ENCODE results near the gene TMEM163. TPM values are rescaled to one million over a fixed set of nuclear protein-coding genes. Genes with fewer than 3 reads are reported as not detected.

The TMEM163 gene
- total RNA-seq (2022; extraction: Qiagen RNA extraction) = 0.06 to 0.22 TPM (median 0.16 TPM) in 5 replicates

DNA sequence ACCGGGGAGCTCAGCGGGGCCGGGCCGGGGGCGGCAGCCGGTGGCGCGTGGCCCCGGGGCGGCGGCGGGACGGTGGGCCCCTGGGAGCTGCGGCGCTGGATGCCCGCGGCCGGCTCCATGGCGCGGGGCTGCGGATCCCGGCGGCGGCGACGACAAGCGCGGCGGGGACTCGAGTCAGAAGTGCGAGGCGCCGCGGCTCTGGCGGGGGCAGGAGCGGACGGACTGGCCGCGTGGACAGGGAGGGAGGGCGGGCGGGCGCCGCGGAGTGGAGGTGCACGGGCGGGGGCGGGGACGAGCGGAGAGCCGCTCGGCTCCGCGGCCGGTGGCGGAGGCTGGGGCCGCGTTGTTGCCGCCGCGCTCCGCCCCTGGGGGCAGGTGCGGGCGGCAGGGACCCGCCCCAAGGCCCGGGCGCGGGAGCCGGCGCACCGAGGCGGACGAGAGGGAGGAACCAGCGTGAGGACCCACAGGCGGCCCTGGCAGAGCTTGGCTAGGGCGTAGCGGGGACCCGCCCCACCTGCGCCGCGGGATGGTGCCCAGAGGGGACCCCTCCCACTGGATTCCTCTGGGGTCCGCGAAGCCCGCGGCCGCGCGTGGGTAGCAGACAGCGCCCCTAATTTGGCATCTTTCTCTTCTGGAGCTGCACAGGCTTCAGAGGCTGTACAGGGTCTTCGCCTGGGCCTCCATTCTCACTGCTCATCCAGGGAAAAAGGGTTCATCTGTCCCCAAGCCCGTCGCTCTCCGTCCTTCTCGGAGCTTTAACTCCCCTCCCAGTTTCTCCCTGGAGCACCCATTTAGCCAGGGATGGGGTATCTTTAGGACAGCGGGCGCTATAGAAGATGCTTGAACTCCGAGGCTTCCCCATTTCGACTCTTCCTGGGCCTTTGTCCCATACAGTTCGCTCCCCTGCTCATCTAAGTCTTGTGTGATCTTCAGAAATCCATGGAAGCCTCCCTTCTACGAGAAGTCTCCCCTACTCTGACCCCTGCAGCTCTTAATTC, at the start of gene TMEM163:
TMEM163 (minus strand) TSS at position 184 of the 998 bp plus-strand sequence.

Other genes starting within 250 kb of the TMEM163 start
- not detected in 5 replicates for gene ACMSD, start 119.6 kb upstream of the TMEM163 start, total RNA-seq (2022; extraction: Qiagen RNA extraction)
- gene CCNT2, start 199.8 kb upstream of the TMEM163 start, total RNA-seq (2022; extraction: Qiagen RNA extraction) = 7.9 to 10.7 TPM (median 10.1 TPM) in 5 replicates

Data from A549 treated with Hydrocortisone at 1 μM for 4 hours (cell line).